Subcutaneous adipose tissue (tissue), 4 donors: ENCODE results near the gene LIPA. TPM values are rescaled to one million over a fixed set of nuclear protein-coding genes. Genes with fewer than 3 reads are reported as not detected.

ENCODE experiments used
- total RNA-seq, 4 donors: library from RNA; depleted of rRNA; stranded (reverse); fragments of >200 nt; gene quantifications; one replicate each; pipeline ENCODE4 v1.1.0, GENCODE V29; 2016
- TF ChIP-seq, protein P1 (sequence below): fragments of 450-650 bp; IDR thresholded peaks from one replicate; pipeline ENCODE4 v1.5.1; 2016; ENCODE audit warnings: low read depth, mild to moderate bottlenecking, control low read depth, antibody characterized with exemption, moderate library complexity

Gene LIPA
- total RNA-seq, 4 donors from 2014 or later, result 77.2 to 1,001 (median 137) TPM

DNA sequence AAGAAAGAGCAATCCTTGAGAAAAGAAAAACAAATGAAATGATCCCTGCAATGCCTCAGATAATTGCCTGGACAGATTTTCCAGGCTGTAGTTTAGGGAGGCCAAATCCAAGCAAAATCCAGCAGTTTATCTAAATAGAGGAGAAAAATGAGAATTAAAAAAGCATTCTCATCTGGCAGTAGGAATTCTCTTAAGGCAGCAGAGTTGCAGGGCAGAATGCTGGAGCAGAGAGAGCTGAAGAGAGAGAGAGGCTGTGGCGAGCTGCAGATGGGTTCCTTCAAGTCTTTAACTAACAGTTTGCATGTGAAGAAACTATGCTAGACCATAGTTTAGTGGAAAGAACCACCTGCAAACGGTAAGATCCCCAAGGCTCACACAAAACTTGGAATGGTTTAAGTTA lies 6.0 kb upstream of the LIPA start:
- TF ChIP-seq, protein P1, sequence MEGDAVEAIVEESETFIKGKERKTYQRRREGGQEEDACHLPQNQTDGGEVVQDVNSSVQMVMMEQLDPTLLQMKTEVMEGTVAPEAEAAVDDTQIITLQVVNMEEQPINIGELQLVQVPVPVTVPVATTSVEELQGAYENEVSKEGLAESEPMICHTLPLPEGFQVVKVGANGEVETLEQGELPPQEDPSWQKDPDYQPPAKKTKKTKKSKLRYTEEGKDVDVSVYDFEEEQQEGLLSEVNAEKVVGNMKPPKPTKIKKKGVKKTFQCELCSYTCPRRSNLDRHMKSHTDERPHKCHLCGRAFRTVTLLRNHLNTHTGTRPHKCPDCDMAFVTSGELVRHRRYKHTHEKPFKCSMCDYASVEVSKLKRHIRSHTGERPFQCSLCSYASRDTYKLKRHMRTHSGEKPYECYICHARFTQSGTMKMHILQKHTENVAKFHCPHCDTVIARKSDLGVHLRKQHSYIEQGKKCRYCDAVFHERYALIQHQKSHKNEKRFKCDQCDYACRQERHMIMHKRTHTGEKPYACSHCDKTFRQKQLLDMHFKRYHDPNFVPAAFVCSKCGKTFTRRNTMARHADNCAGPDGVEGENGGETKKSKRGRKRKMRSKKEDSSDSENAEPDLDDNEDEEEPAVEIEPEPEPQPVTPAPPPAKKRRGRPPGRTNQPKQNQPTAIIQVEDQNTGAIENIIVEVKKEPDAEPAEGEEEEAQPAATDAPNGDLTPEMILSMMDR, result no peak

DNA sequence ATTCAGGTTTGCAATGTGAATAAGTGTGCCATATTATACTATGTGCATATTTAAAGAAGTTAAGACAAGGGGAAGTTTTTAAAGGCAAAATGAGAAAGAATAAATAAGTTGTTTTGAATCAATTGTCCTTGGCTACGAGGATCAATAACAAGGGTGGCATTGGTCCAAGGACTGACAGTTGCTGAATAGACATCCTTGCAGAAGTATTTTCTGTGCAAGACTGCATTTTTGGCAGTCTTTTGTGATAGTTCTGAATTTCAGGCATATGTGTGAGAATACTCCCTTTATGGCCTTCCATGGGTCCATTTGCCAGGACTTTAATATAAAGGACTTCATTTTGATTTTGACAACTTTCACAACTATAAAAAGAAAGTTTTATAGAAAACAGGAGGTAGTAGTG lies 5.4 kb upstream of the LIPA start:
- TF ChIP-seq, protein P1, result no peak

DNA sequence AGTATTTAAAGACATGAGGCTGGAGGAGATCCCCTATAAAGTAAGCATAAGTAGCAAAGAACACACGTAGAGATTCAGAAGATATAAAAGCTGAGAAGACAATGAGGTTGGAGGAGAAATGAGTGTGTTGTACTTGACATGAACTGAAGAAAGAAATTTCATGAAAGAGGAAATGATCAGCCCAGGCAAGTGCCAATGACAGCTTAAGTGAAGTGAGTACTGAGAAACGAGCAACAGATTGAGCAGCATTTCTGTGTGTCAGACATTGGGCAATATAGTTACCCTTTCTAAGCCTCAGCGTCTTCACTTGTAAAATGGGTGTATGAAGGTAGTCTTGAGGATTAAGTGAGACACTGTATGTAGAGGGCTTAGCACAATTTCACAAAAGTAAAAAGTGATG lies 4.8 kb upstream of the LIPA start:
- TF ChIP-seq, protein P1, result no peak

DNA sequence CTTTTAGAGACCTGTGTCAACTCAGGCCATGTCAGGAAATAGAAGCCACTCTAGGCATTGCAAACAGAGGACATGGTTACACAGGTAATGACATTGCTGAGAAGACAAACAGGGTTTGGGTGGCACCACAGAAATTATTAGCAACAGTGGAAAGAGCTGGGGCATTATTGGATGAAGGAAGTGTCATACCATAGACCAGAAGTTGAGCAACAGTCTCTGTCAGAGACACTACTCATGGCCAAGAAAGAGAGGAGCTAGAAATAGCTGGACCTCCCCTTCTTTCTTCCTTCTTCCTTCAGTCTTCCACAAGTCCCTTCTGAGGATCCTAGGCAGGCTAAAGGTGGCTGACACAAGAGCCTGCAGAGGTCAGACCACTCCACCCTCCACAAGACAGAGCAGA lies 4.2 kb upstream of the LIPA start:
- TF ChIP-seq, protein P1, result no peak

DNA sequence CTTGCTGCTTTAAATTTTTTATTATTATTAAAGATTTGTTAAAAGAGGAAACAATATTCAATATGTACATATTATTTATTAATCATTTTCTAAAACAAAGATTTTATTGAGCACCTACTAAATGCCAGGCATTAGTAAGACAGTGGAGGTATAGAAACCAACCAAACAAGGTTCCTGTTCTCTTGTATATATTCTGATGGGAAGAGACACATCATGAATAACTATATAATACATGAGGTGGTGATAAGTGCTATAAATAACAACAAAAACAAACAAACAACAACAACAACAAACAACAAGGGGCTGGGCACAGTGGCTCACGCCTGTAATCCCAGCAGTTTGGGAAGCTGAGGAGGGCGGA lies 630 bp upstream of the LIPA start:
- TF ChIP-seq, protein P1, result no peak

DNA sequence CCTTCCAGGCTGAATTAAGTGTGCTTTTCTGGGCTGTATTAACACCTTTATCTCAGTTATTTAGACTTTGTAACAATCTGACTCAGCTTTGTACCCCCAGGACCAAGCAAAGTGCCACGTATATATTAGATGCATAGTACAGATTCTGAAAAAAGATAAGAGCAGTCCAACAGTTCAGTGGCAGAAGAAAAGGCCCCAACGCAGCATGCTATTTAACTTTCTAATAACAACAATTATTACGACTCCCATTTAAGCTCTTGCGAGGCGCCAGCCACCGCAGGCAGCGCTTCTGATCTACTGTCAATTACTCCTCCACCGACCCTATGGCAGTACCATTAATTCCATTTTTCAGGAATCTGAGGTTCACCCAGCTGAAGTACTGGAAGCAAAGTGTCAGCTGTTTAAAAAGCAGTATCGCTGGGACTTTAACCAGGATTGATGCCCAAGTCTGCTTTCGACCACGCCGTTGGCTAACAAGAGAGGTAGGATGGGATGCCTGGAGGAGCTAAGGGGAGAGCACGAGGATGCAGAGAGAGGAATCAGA lies 638 bp downstream of the LIPA start:
- TF ChIP-seq, protein P1, result no peak

DNA sequence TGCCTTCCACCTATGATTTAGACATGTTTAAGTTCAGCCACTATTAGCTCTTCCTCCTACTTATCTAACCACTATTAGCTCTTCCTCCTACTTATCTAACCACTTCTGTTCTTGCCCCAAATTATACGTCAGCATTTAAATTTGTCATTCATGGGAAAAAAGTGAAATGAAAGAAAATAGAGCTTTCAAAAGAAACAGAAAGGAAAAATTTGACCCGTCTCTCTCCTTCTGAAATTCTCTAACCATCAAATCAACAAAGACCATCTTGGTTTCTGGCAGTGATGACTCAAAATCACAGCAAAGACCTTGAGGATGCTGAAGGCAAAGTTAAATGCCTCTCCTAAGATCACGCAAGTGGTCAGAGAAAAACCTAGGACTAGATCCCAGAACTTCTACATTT lies 2.6 kb downstream of the LIPA start:
- TF ChIP-seq, protein P1, result no peak
